IMR-90 (cell line): ENCODE measurements around the gene PRPSAP1. TPM values are rescaled to one million over a fixed set of nuclear protein-coding genes. Genes with fewer than 3 reads are reported as not detected.
A peak's percentile ranks its signal among the peaks of the same experiment; 100 is the strongest.

Experiments used
- ATAC-seq: fragments of 200-7000 bp; cut with Tn5 transposase; 2 replicates; pipeline ENCODE4 v1.9.1; 2020; ENCODE audit warnings: low read depth, mild to moderate bottlenecking, moderate library complexity
- BruUV-seq: library from RNA; stranded (reverse); fragments of 400-500 nt; replicated peaks from 2 replicates; lab custom pipeline; 2021; lab: Mats Ljungman, UMichigan
- CTCF ChIA-PET: fragments of 300-600 bp; formaldehyde crosslinking; extraction: SDS; loops from one replicate; lab custom pipeline; 2021; ENCODE audit warnings: antibody characterized with exemption; lab: Yijun Ruan, JAX
- POLR2A ChIA-PET: fragments of 300-600 bp; sonication (Branson Sonifier 250); formaldehyde crosslinking; loops from one replicate; lab custom pipeline; 2022; ENCODE audit warnings: antibody characterized with exemption; ENCODE audit not compliant: unreplicated experiment; lab: Charles Lee
- DNase-seq: peaks from one replicate; pipeline ENCODE4 v3.0.0; 2013
- H2AFZ ChIP-seq: replicated peaks from 2 replicates; pipeline ENCODE3; 2013; ENCODE audit warnings: low read length, mild to moderate bottlenecking; ENCODE audit not compliant: poor library complexity
- H2AK5ac ChIP-seq: 2 replicates; pipeline ENCODE4 v1.6.1; 2013; ENCODE audit warnings: low read depth, low read length, inconsistent platforms
- H2AK9ac ChIP-seq: replicated peaks from 2 replicates; pipeline ENCODE3; 2013; ENCODE audit warnings: mild to moderate bottlenecking, low read depth, low read length, moderate library complexity; ENCODE audit not compliant: poor library complexity
- H2BK120ac ChIP-seq: 2 replicates; pipeline ENCODE4 v1.6.1; 2013; ENCODE audit warnings: low read depth, low read length, inconsistent platforms
- H2BK15ac ChIP-seq: 3 replicates; pipeline ENCODE4 v1.6.1; 2013; ENCODE audit warnings: low read depth, low read length, inconsistent platforms
- H2BK20ac ChIP-seq: 2 replicates; pipeline ENCODE4 v1.6.1; 2013; ENCODE audit warnings: low read depth, mild to moderate bottlenecking, inconsistent platforms, low read length, moderate library complexity
- H2BK5ac ChIP-seq: 2 replicates; pipeline ENCODE4 v1.6.1; 2013; ENCODE audit warnings: mild to moderate bottlenecking, low read depth, low read length, inconsistent platforms; ENCODE audit not compliant: poor library complexity, severe bottlenecking
- H3K14ac ChIP-seq: replicated peaks from 2 replicates; pipeline ENCODE4 v1.6.1; 2013; ENCODE audit warnings: low read depth, low read length, inconsistent platforms
- H3K18ac ChIP-seq: 2 replicates; pipeline ENCODE4 v1.6.1; 2013; ENCODE audit warnings: low read depth, low read length, control low read depth
- H3K23ac ChIP-seq: 2 replicates; pipeline ENCODE4 v1.6.1; 2013; ENCODE audit warnings: low read depth, low read length, inconsistent platforms
- H3K27ac ChIP-seq: 2 replicates; pipeline ENCODE4 v1.5.1; 2013; ENCODE audit warnings: mild to moderate bottlenecking, control low read depth, low read length; ENCODE audit not compliant: insufficient read depth
- H3K27me3 ChIP-seq: 2 replicates; pipeline ENCODE4 v1.6.1; 2013; ENCODE audit warnings: low read length; ENCODE audit not compliant: control insufficient read depth, insufficient read depth
- H3K36me3 ChIP-seq: 2 replicates; pipeline ENCODE4 v1.6.1; 2013; ENCODE audit warnings: low read length, mixed read lengths; ENCODE audit not compliant: control insufficient read depth, insufficient read depth
- H3K4ac ChIP-seq: 2 replicates; pipeline ENCODE4 v1.6.1; 2013; ENCODE audit warnings: low read depth, low read length, inconsistent platforms
- H3K4me1 ChIP-seq: 2 replicates; pipeline ENCODE4 v1.6.1; 2013; ENCODE audit warnings: low read length, mixed read lengths; ENCODE audit not compliant: control insufficient read depth, insufficient read depth
- H3K4me2 ChIP-seq: 2 replicates; pipeline ENCODE4 v1.6.1; 2013; ENCODE audit warnings: low read depth, mild to moderate bottlenecking, control low read depth, low read length, moderate library complexity
- H3K4me3 ChIP-seq: 2 replicates; pipeline ENCODE4 v1.5.1; 2013; ENCODE audit warnings: low read depth, mild to moderate bottlenecking, control low read depth, low read length, moderate library complexity; ENCODE audit not compliant: insufficient read depth
- H3K56ac ChIP-seq: 2 replicates; pipeline ENCODE4 v1.6.1; 2013; ENCODE audit warnings: low read length, inconsistent platforms; ENCODE audit not compliant: insufficient read depth; ENCODE audit errors: extremely low read depth
- H3K79me1 ChIP-seq, 2 experiments: 2 replicates each; pipeline ENCODE4 v1.6.1; 2013; ENCODE audit warnings: low read length in 2 of 2, inconsistent platforms in 1 of 2, low read depth in 1 of 2
- H3K9ac ChIP-seq: 2 replicates; pipeline ENCODE4 v1.6.1; 2013; ENCODE audit warnings: low read depth, low read length, control low read depth
- H3K9me1 ChIP-seq: 2 replicates; pipeline ENCODE4 v1.6.1; 2013; ENCODE audit warnings: low read length, inconsistent platforms; ENCODE audit not compliant: insufficient read depth
- H3K9me3 ChIP-seq: 2 replicates; pipeline ENCODE4 v1.6.1; 2013; ENCODE audit warnings: low read length; ENCODE audit not compliant: control insufficient read depth, insufficient read depth
- H4K20me1 ChIP-seq: 2 replicates; pipeline ENCODE4 v1.6.1; 2013; ENCODE audit warnings: low read length, inconsistent platforms; ENCODE audit not compliant: insufficient read depth
- H4K5ac ChIP-seq: 2 replicates; pipeline ENCODE4 v1.6.1; 2013; ENCODE audit warnings: mild to moderate bottlenecking, low read depth, low read length, control low read depth
- H4K8ac ChIP-seq, 2 experiments: 2 replicates each; pipeline ENCODE4 v1.6.1; 2013; ENCODE audit warnings: low read depth in 2 of 2, low read length in 2 of 2, control low read depth in 1 of 2, inconsistent platforms in 1 of 2
- H4K91ac ChIP-seq: 2 replicates; pipeline ENCODE4 v1.6.1; 2013; ENCODE audit warnings: low read depth, low read length, inconsistent platforms; ENCODE audit not compliant: insufficient read depth
- CHD1 ChIP-seq: IDR thresholded peaks from 2 replicates; pipeline ENCODE4 v1.6.1; 2012; ENCODE audit warnings: low read depth, low read length, improper control_type of control experiment
- POLR2A ChIP-seq: IDR thresholded peaks from 2 replicates; pipeline ENCODE4 v1.6.1; 2012; ENCODE audit warnings: mild to moderate bottlenecking, low read depth, low read length
- RFX5 ChIP-seq: IDR thresholded peaks from 2 replicates; pipeline ENCODE4 v1.8.0; 2012; ENCODE audit warnings: low read depth, mild to moderate bottlenecking, low read length, moderate library complexity
- WGBS, 2 experiments: methylation state at CpG; one replicate each; pipeline versions ENCODE4 v1.1.5 to v1.1.7; 2013; ENCODE audit warnings: missing lambda C conversion rate in 2 of 2; ENCODE audit not compliant: insufficient read length in 1 of 2; ENCODE audit errors: extremely low coverage in 2 of 2; 5-methylcytosine and 5-hydroxymethylcytosine counted together
- dilution Hi-C: fragments of 300-500 bp; cut with HindIII; formaldehyde crosslinking; loops from one replicate; pipeline ENCODE4 v1.14.3; 2018; ENCODE audit warnings: low sequenced_read_pairs; ENCODE audit not compliant: unreplicated experiment
- in situ Hi-C: fragments of 300-500 bp; cut with MboI; formaldehyde crosslinking; loops from 3 replicates; pipeline ENCODE4 v1.14.3; 2019; ENCODE audit warnings: low sequenced_read_pairs, inconsistent platforms, mixed read lengths
- intact Hi-C: fragments of 100-400 bp; cut with micrococcal nuclease; formaldehyde crosslinking; loops from 2 replicates; pipeline ENCODE4 v1.10.0; 2022
- polyA plus RNA-seq, 3 experiments: library from polyadenylated mRNA; depleted of rRNA; stranded (reverse); fragments of >200 nt; gene quantifications; 2 replicates each; pipeline ENCODE4 v1.2.3, GENCODE V29; 2012; ENCODE audit warnings: low replicate concordance in 1 of 3
- total RNA-seq: library from RNA; depleted of rRNA; stranded (reverse); fragments of >200 nt; gene quantifications from 2 replicates; pipeline ENCODE4 v1.2.3, GENCODE V29; 2012
- TF ChIP-seq, protein P1 (sequence below): fragments of 150-350 bp; IDR thresholded peaks from 2 replicates; pipeline ENCODE4 v1.6.1; 2016; ENCODE audit warnings: low read depth, mild to moderate bottlenecking, low read length, moderate library complexity, borderline replicate concordance

The PRPSAP1 gene
- total and polyA plus RNA-seq, 2 of the 4 experiments (the other 2 are of a cell fraction), result 34.4 to 48.6 TPM

GRCh38 chr17:76271669-76272540 lies 81.8 kb downstream of the PRPSAP1 start:
- ChIA-PET POLR2A (no interaction called here), CTCF (no interaction called here)
- Histone ChIP-seq H2AK9ac (peak overlapping the region; percentile 66), H4K8ac (no peak overlapping the region; a peak in 1 of 4 replicates), H4K91ac (no peak overlapping the region), H3K4me3 (no peak overlapping the region), H3K9me3 (no peaks in the 10 kb centered on the region), H3K23ac (no peak overlapping the region), H3K18ac (no peak overlapping the region), H3K56ac (no peak overlapping the region), H2AK5ac (no peak overlapping the region), H3K27me3 (no peaks in the 10 kb centered on the region), H3K4me2 (no peak overlapping the region), H3K14ac (no peak overlapping the region), H3K9me1 (peaks cover 4% of the 10 kb centered on the region; the same call in 1 of the 2 replicates), H3K36me3 (peaks cover 8% of the 10 kb centered on the region), H3K79me1 (peaks cover 24 to 50% of the 10 kb centered on the region in 2 experiments), H3K4ac (no peak overlapping the region), H2BK20ac (no peak overlapping the region), H4K20me1 (no peaks in the 10 kb centered on the region; the same call in 1 of the 2 replicates), H3K9ac (no peak overlapping the region), H2BK15ac (no peak overlapping the region), H3K27ac (no peak overlapping the region), H2AFZ (peak overlapping the region; percentile 33), H2BK5ac (no peak overlapping the region), H3K4me1 (peaks cover 13% of the 10 kb centered on the region), H2BK120ac (no peak overlapping the region), H4K5ac (no peak overlapping the region)
- no peak for ATAC-seq
- TF ChIP-seq POLR2A (peak; percentile 4), RFX5 (no peak), CHD1 (no peak)
- TF ChIP-seq, protein P1, sequence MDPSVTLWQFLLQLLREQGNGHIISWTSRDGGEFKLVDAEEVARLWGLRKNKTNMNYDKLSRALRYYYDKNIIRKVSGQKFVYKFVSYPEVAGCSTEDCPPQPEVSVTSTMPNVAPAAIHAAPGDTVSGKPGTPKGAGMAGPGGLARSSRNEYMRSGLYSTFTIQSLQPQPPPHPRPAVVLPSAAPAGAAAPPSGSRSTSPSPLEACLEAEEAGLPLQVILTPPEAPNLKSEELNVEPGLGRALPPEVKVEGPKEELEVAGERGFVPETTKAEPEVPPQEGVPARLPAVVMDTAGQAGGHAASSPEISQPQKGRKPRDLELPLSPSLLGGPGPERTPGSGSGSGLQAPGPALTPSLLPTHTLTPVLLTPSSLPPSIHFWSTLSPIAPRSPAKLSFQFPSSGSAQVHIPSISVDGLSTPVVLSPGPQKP, result no peak
- 59% methylated on average over 11 of the region's 38 CpGs; no CpG with 5 or more reads in 1 of the 2 experiments for WGBS, 2 experiments
- no peak for DNase-seq
- intact Hi-C loops, result no loop called here
- dilution Hi-C loops, result no loop called here
- no TSS peak for BruUV-seq
- in situ Hi-C loops, result no loop called here
